AG09319 (cell line): Measurements from ENCODE around the gene ARMC10.
"Not testable (repeated sequence)": the region's sequence is repeated elsewhere in the genome, so short reads cannot be mapped to it uniquely, and the experiment has no call there.

Experiments used
- DNase-seq: peaks from one replicate; pipeline ENCODE4 v3.0.0-alpha.2; 2010; ENCODE audit warnings: low read depth; ENCODE audit errors: extremely low read depth
- TF ChIP-seq, protein P1 (sequence below): IDR thresholded peaks from 2 replicates; pipeline ENCODE4 v1.5.1; 2011; ENCODE audit warnings: low read depth, mild to moderate bottlenecking, inconsistent platforms, low read length, moderate library complexity

Gene ARMC10

DNA sequence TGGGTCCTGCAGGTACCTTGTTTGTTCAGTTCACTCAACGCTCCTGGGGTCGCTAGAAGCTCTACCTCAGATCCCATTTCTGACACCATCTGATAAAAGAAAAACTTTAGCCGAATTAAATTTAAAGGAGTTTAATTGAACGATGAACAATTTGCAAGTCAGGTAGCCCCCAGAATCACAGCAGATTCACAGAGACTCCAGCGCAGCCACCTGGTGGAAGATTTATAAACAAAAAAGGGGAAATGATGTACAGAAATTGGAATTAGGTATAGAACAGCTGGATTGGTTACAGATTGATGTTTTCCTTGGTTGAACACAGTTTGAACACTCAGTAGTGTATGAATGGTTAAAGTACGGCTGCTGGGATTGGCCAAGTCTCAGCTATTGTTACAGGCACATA is 23.4 kb upstream of the ARMC10 start:
- TF ChIP-seq, protein P1, sequence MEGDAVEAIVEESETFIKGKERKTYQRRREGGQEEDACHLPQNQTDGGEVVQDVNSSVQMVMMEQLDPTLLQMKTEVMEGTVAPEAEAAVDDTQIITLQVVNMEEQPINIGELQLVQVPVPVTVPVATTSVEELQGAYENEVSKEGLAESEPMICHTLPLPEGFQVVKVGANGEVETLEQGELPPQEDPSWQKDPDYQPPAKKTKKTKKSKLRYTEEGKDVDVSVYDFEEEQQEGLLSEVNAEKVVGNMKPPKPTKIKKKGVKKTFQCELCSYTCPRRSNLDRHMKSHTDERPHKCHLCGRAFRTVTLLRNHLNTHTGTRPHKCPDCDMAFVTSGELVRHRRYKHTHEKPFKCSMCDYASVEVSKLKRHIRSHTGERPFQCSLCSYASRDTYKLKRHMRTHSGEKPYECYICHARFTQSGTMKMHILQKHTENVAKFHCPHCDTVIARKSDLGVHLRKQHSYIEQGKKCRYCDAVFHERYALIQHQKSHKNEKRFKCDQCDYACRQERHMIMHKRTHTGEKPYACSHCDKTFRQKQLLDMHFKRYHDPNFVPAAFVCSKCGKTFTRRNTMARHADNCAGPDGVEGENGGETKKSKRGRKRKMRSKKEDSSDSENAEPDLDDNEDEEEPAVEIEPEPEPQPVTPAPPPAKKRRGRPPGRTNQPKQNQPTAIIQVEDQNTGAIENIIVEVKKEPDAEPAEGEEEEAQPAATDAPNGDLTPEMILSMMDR = no peak
- DNase-seq = no peak

DNA sequence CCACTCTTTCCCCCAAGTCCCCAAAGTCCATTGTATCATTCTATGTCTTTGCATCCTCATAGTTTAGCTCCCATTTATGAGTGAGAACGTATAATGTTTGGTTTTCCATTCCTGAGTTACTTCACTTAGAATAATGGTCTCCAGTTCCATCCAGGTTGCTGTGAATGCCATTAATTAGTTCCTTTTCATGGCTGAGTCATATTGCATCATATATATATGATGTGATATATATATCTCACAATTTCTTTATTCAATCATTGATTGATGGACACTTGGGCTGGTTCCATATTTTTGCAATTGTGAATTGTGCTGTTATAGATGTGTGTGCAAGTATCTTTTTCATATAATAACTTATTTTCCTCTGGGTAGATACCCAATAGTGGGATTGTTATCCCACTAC is 18.9 kb upstream of the ARMC10 start:
- not testable (repeated sequence) for DNase-seq

DNA sequence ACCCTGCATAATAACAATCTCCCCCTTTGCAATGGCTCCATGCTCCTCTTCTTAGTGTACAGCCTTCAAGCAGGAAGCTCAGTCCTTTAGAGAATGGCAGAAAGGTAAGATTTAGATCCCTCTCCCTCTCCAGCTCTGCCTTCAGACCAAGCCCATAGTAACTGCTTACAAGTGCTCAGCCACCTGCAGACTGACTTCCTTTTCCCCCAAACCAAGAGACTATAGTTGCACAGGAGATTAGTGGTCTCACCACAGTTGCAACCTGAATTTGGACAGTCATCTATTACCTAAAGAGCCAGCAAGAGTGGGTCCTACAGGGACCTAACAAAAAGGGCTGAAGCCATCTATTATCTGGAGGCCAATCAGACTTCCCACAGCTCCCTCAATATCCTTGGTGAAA is 16.8 kb upstream of the ARMC10 start:
- TF ChIP-seq, protein P1 = no peak
- DNase-seq = no peak

DNA sequence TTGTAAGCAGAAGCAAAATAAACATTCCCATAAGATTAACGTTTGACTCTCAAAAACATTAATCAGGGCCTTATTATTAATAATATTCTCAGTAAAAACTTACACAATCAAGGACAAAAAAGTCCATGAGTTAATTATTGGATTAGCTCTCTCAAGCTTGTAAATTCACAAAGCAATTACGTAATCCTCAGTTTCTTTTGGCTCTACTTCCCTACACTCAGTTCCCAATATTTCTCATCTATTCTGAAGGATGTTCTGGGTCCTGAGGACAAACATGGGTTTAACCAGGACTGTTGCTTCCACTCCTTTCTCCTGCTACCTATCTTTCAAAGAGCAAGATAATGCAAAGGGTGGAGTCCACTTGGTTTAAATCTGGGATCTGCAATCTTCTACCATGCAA is 15.5 kb upstream of the ARMC10 start:
- TF ChIP-seq, protein P1 = no peak
- no peak for DNase-seq

DNA sequence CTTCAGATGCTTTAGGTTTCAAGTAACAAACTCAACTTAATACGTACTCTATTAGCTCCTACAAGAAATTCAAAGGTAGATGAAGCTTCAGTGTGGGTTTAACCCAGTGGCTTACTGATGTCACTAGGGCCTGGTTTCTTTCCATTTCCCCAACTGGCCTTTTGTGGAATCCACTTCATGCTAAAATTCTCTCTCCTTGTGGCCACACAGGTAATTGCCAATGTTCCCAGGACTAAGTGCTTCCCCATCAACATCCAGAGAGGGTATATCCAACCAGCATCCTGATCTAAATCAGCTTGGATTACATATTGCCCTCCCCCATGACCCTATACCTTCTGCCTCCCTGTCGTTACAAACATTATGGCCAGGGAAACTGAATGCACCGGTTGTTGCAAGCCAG is 11.0 kb upstream of the ARMC10 start:
- TF ChIP-seq, protein P1 = no peak

DNA sequence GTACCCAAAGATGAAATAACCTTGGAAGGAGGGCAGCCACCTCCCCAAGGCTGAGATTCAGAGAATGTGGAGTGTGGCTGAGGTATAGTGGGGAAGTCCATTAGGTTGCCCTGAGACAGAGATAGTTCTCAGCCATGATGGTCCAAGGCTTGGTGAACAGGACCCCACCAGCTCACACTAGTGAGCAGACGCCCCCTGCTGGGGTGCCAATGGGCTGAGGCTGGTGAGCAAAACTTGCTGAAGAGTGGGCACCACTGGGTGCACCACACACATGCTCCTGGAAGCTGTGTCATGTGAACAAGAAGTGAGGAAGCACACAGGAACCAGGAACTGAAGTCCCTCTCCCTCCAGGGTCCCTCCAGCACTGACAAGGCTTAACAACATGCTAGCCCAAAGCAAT is 9.3 kb upstream of the ARMC10 start:
- TF ChIP-seq, protein P1 = peak; percentile 46
- DNase-seq = no peak

More for the DNA sequence above, 11.0 kb upstream of the ARMC10 start:
- no peak for DNase-seq

DNA sequence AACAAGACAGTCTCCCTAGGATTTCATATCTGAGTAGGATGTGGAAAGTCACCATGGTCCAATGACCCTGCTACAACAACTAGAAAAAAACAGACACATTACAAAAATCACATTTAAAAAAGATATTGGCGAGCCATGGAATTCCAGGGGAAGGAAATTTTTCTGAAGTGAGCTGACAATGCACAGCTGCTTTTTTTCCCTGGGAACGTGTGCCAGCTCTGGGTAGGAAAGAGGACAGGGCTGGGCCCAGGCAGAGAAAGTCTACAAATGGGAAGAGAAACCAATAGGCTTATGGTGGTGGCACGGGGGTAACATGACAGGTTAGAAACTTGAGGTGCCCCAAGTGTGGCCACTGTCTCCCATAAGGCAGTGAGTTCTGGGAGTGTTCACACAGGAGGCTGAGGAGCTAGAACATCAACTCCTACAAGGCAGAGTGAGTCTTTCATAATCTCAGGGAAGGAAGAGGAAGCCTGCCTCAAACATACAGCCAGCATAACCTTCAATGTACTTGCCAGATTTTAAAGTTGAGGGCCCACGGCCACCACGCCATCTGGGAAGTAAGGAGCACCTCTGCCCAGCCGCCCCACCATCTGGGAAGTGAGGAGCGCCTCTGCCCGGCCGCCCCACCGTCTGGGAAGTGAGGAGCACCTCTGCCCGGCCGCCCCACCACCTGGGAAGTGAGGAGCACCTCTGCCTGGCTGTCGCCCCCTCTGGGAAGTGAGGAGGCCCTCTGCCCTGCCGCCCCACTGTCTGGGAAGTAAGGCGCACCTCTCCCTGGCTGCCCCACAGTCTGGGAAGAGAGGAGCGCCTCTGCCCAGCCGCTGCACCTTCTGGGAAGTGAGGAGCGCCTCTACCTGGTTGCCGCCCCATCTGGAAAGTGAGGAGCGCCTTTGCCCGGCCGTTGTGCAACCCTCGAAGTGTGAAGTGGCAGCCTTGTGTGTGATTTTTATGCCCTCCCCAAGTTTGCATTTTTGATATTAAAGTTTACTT is 6.2 kb upstream of the ARMC10 start:
- TF ChIP-seq, protein P1 = no peak
- no peak for DNase-seq

DNA sequence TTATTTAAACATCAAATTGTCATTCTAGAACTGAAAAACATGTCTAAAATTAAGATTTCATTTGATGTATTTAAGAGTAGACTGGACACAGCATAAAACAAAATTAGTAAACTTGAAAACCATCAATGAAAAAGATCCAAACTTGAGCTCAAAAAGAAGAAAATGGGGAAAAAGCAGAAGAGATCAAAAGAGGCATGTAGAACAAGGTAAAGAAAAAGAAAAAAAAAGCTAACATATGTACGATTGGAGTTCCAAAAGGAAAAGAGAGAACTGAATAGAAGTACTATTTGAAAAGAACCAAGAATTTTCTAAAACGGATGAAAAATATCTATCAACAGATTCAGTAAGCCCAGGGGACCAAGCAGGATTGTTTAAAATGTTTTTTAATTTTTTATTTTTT is 3.9 kb upstream of the ARMC10 start:
- DNase-seq = no peak
- TF ChIP-seq, protein P1 = no peak
